Ovary (tissue), 9 donors: ENCODE data around the gene SRD5A1. TPM values are rescaled to one million over a fixed set of nuclear protein-coding genes. Genes with fewer than 3 reads are reported as not detected.

Source experiments
- DNase-seq, 5 donors: peaks; one replicate each; pipeline ENCODE4 v3.0.0-alpha.2; 2019 to 2020
- H3K27ac ChIP-seq, 2 donors: fragments of 200-600 bp; one replicate each; pipeline versions ENCODE4 v1.5.1 to v1.8.0; 2019 to 2022
- H3K27me3 ChIP-seq: fragments of 200-600 bp; one replicate; pipeline ENCODE4 v1.8.0; 2022
- H3K36me3 ChIP-seq: fragments of 200-600 bp; sonication (generic); one replicate; pipeline ENCODE4 v1.5.1; 2019
- H3K4me1 ChIP-seq: one replicate; pipeline ENCODE4 v1.8.1; 2013; ENCODE audit warnings: mild to moderate bottlenecking, moderate library complexity; ENCODE audit not compliant: insufficient read depth
- H3K4me3 ChIP-seq: fragments of 200-600 bp; sonication (generic); one replicate; pipeline ENCODE4 v1.5.1; 2017
- H3K9me3 ChIP-seq, 2 donors: fragments of 200-600 bp in 1 of 2; sonication (generic) in 1 of 2; one replicate each; pipeline versions ENCODE4 v1.5.1 to v1.8.1; 2013 to 2019; ENCODE audit warnings: mild to moderate bottlenecking in 1 of 2, moderate library complexity in 1 of 2
- EP300 ChIP-seq: sonication (generic); formaldehyde crosslinking; IDR thresholded peaks from one replicate; pipeline ENCODE4 v1.6.1; 2017; ENCODE audit warnings: antibody characterized with exemption
- POLR2A ChIP-seq: fragments of 450-650 bp; IDR thresholded peaks from one replicate; pipeline ENCODE4 v1.6.1; 2017; ENCODE audit warnings: antibody characterized with exemption, mild to moderate bottlenecking, moderate library complexity
- WGBS, 3 donors: extraction: QIAGEN DNeasy Blood & Tissue Kit in 1 of 3; methylation state at CpG; one replicate each; pipeline versions ENCODE4 v1.1.5 to v1.1.7; 2013 to 2017; 5-methylcytosine and 5-hydroxymethylcytosine counted together
- intact Hi-C, 4 donors: fragments of 100-400 bp; cut with DNase I; formaldehyde crosslinking; loops; one replicate each; pipeline versions ENCODE4 v1.11.0 to v1.15.1; 2022 to 2023
- polyA plus RNA-seq, 2 donors: library from polyadenylated mRNA; stranded (reverse); fragments of 200-250 nt in 1 of 2; fragments of 350-450 nt in 1 of 2; fragmentation: Illumina TruSeq in 1 of 2; extraction: RNeasy Lipid Tissue Mini Kit (QIAGEN cat#74804) in 1 of 2; gene quantifications; one replicate each; pipeline ENCODE4 v1.2.3, GENCODE V29; 2013 to 2014
- total RNA-seq, 7 donors: library from RNA; depleted of rRNA in 2 of 7; stranded (reverse); fragments of >200 nt in 2 of 7; fragmentation: NEBNext Ultra II Directional in 3 of 7; extraction: Animal tissue kit (Norgen Biotek cat#: 25700) in 3 of 7; gene quantifications; one replicate each; pipeline versions ENCODE4 v1.1.0 to v1.2.4, GENCODE V29; 2016 to 2023
- TF ChIP-seq, protein P1 (sequence below), 3 donors: fragments of 450-650 bp in 2 of 3; fragments of 200-600 bp in 1 of 3; IDR thresholded peaks; one replicate each; pipeline versions ENCODE4 v1.5.1 to v1.8.0; 2016 to 2022; ENCODE audit warnings: antibody characterized with exemption in 3 of 3, mild to moderate bottlenecking in 1 of 3
- donor health status: DM: no; HTN: no; CAD: no; lungs with moderate emphysema.
- donor health status: DM: no; HTN: no; CAD: no.
- donor health status: Bipolar disorder and iron deficiency.
- donor health status: DM: yes; HTN: yes; CAD: no.
- donor health status: DM: no; HTN: no; CAD: no.
- donor health status: DM: yes; HTN: yes; CAD: no.

Gene SRD5A1
- total and polyA plus RNA-seq, 9 donors: 4.4 to 13.5 (median 9.4) TPM

DNA sequence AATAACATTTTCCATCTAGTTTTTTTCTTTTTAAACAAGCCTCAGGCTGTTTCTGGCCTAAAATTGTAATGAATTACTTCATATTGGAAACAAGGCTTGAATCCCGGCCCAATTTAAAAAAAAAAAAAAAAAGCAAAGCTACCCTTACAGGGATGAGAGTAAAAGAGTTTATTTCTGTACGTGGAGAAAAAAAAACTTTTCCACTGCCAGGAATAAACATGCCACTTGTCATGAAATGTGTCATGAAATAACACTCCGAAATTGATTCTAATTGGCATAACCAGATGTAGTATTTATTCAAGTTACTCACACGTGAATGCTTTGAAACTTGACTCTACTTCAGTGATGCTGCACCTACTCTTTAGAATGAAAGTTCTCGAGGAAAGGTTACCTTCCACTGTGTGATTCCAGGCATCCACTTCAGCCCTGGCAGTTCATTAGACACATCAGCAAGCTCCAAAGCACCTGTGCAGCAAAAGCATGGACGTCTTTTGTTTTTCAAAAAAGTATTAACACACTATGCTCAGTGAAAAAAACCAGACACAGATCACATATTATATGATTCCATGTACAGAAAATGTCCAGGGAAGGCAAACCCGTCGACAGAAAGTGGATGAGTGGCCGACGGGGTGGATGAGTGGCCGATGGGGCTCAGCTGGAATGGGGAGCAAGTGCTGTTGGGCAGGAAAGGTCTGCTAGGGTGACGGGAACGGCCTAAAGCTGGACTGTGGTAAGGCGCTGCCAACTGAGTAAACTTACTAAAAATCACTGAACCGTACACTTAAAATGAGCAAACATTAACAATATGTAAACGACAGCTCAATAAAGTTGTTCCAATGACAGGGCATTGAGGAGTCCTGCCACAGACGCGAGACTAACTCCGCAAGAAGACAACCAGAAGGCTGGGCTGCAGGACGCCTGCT lies 21.6 kb upstream of the SRD5A1 start:
- Histone ChIP-seq H3K36me3 (no peaks in the 10 kb centered on the region), H3K9me3 (no peaks in the 10 kb centered on the region), H3K27ac (no peak overlapping the region), H3K4me1 (no peaks in the 10 kb centered on the region), H3K27me3 (no peaks in the 10 kb centered on the region), H3K4me3 (no peak overlapping the region)
- no peak for DNase-seq
- 87 to 88% (median 88%) methylated on average over 20 of the region's 20 CpGs for WGBS, 3 donors
- intact Hi-C loops: no loop called here
- TF ChIP-seq EP300: no peak
- TF ChIP-seq POLR2A: no peak
- TF ChIP-seq, protein P1, sequence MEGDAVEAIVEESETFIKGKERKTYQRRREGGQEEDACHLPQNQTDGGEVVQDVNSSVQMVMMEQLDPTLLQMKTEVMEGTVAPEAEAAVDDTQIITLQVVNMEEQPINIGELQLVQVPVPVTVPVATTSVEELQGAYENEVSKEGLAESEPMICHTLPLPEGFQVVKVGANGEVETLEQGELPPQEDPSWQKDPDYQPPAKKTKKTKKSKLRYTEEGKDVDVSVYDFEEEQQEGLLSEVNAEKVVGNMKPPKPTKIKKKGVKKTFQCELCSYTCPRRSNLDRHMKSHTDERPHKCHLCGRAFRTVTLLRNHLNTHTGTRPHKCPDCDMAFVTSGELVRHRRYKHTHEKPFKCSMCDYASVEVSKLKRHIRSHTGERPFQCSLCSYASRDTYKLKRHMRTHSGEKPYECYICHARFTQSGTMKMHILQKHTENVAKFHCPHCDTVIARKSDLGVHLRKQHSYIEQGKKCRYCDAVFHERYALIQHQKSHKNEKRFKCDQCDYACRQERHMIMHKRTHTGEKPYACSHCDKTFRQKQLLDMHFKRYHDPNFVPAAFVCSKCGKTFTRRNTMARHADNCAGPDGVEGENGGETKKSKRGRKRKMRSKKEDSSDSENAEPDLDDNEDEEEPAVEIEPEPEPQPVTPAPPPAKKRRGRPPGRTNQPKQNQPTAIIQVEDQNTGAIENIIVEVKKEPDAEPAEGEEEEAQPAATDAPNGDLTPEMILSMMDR (IDR thresholded peaks at IDR 0.05): no peak

DNA sequence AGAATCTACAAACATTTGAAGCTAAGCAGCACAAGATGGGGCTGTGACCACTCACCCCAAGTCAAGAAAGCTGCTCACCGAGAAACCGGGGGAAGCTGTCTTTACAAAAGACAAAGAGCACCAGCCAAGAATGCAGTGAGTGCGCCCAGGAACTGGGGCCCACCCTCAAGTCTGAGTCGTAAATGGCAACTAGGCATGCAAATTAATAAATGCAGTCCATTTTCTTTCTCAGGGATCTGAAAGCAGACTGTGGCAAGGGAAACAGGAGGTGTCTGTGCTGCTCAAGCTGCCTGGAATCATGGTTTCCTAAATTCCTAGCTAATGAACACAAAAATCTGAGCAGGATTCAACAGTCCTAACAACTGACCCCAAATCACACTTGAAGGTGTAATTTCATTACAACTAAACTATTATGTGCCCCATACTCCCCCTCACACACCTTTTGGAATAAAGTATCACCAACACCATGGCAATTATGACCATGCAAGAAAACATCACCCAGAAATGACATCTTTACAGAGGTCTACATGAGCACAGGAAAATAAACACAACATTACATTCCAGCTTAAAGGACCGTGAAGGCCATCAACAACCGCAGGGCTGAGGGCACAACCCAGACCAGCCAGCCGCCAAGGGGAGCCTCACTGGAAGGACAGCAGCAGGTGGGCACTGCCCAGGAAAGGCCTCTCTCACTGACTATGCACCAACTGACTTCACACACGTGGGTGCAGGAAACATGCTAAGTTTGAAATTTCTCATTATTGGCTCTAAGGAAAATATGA lies 18.0 kb upstream of the SRD5A1 start:
- Histone ChIP-seq H3K4me1 (no peaks in the 10 kb centered on the region), H3K9me3 (no peaks in the 10 kb centered on the region), H3K27me3 (no peaks in the 10 kb centered on the region), H3K27ac (no peak overlapping the region), H3K36me3 (no peaks in the 10 kb centered on the region), H3K4me3 (no peak overlapping the region)
- no peak for DNase-seq
- TF ChIP-seq EP300: no peak
- TF ChIP-seq, protein P1 (IDR thresholded peaks at IDR 0.05): no peak
- TF ChIP-seq POLR2A: no peak
- intact Hi-C loops: loop anchor here in 1 of 4 donors (1.0 kb wide), 1 partner anchor 44 kb away; no protein-coding TSS in a partner anchor
- 74 to 78% (median 77%) methylated on average over 8 of the region's 8 CpGs for WGBS, 3 donors

DNA sequence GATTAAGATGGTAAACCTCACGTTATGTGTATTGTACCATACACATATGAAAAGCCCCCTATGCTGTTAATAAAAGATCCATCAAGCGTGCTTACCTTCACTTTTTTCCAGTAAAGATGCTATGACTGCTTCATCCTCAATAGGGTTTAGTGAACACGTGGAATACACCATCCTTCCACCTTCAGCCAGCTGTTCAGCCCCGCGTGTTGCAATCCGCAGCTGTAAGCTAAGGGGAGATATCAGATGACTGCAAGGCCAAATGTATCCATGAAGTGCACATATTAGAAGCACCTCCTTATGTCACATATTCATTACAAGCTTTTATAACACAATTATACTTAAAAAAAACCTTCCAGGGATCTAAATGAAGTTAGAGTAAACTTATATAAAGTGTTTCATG lies 16.6 kb upstream of the SRD5A1 start:
- no peak for DNase-seq
- no peaks in the 10 kb centered on the region for H3K4me1 ChIP-seq
- TF ChIP-seq, protein P1 (IDR thresholded peaks at IDR 0.05): no peak
- TF ChIP-seq POLR2A (no peak), EP300 (no peak)
- intact Hi-C loops: no loop called here
- no peaks in the 10 kb centered on the region for H3K9me3 ChIP-seq
- 68 to 79% (median 69%) methylated on average over 6 of the region's 6 CpGs for WGBS, 3 donors
- no peaks in the 10 kb centered on the region for H3K36me3 ChIP-seq
- H3K27ac ChIP-seq: no peak overlapping the region
- H3K4me3 ChIP-seq: no peak overlapping the region
- no peaks in the 10 kb centered on the region for H3K27me3 ChIP-seq

DNA sequence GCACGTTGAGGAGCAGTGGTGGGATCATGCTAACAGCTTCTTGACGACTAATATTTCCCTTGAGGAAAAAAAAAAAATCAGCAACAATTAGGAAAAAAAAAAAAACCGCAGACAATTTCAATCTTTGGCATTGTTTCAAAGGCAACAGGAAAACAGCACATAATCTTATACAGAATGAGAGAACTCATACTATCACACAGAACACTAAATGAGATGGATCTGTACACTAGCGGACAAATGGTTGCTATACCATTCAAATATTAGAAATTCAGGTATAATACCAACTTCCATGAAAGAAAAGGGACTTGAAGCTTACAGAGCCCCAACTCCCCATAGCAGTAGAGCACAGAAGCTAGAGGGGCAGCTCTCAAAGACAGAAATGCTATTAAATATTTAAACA lies 10.0 kb upstream of the SRD5A1 start:
- Histone ChIP-seq H3K27ac (no peak overlapping the region), H3K4me3 (no peak overlapping the region), H3K36me3 (no peaks in the 10 kb centered on the region), H3K9me3 (no peaks in the 10 kb centered on the region), H3K27me3 (no peaks in the 10 kb centered on the region), H3K4me1 (no peaks in the 10 kb centered on the region)
- no peak for DNase-seq
- TF ChIP-seq EP300 (no peak), POLR2A (no peak)
- TF ChIP-seq, protein P1 (IDR thresholded peaks at IDR 0.05): no peak
- 74 to 87% (median 80%) methylated on average over 4 of the region's 4 CpGs for WGBS, 3 donors
- intact Hi-C loops: no loop called here
